Stimulated activated CD8-positive, alpha-beta memory T cell treated with anti-CD3 and anti-CD28 coated beads, Interleukin-7, amount 100 ng/mL, for 24 hours (primary cell): ENCODE data around the gene TM4SF1.

Experiments
- DNase-seq: peaks from one replicate; pipeline ENCODE4 v3.0.0-alpha.2; 2020; ENCODE audit warnings: low read depth

TM4SF1 gene

GRCh38 chr3:149377408-149378364 is at the start of gene TM4SF1:
TM4SF1 (minus strand) TSS chr3:149377649; CDS start chr3:149377547, 102 bp downstream.
- DNase-seq = no peak

- no peak for DNase-seq
Measured at GRCh38 chr3:149426325-149426724, 48.9 kb upstream of the TM4SF1 start.

- DNase-seq = no peak
Measured at GRCh38 chr3:149424918-149425317, 47.5 kb upstream of the TM4SF1 start.

GRCh38 chr3:149421764-149422163 is 44.3 kb upstream of the TM4SF1 start:
- DNase-seq = no peak

GRCh38 chr3:149419816-149420215 is 42.4 kb upstream of the TM4SF1 start:
- no peak for DNase-seq

- DNase-seq = no peak
Measured at GRCh38 chr3:149417727-149418126, 40.3 kb upstream of the TM4SF1 start.

- DNase-seq = no peak
Measured at GRCh38 chr3:149417174-149417573, 39.7 kb upstream of the TM4SF1 start.

GRCh38 chr3:149415484-149415883 is 38.0 kb upstream of the TM4SF1 start:
- DNase-seq = no peak

- DNase-seq = no peak
Measured at GRCh38 chr3:149414557-149415231, 37.2 kb upstream of the TM4SF1 start.

- DNase-seq = no peak
Measured at GRCh38 chr3:149411583-149411982, 34.1 kb upstream of the TM4SF1 start.

GRCh38 chr3:149409351-149409750 is 31.9 kb upstream of the TM4SF1 start:
- DNase-seq = no peak

GRCh38 chr3:149407898-149408297 is 30.4 kb upstream of the TM4SF1 start:
- DNase-seq = no peak

GRCh38 chr3:149406244-149406752 is 28.8 kb upstream of the TM4SF1 start:
- no peak for DNase-seq

- no peak for DNase-seq
Measured at GRCh38 chr3:149403443-149403842, 26.0 kb upstream of the TM4SF1 start.

- DNase-seq = no peak
Measured at GRCh38 chr3:149402481-149402880, 25.0 kb upstream of the TM4SF1 start.

- DNase-seq = no peak
Measured at GRCh38 chr3:149401926-149402310, 24.5 kb upstream of the TM4SF1 start.

GRCh38 chr3:149401212-149401925 is 23.9 kb upstream of the TM4SF1 start:
- no peak for DNase-seq

GRCh38 chr3:149400645-149401044 is 23.2 kb upstream of the TM4SF1 start:
- no peak for DNase-seq

- DNase-seq = no peak
Measured at GRCh38 chr3:149398296-149398695, 20.8 kb upstream of the TM4SF1 start.

- DNase-seq = no peak
Measured at GRCh38 chr3:149397528-149397927, 20.1 kb upstream of the TM4SF1 start.

GRCh38 chr3:149396476-149396875 is 19.0 kb upstream of the TM4SF1 start:
- DNase-seq = no peak
